Right lobe of liver (tissue), 4 donors: ENCODE measurements around the gene SLC49A3.

Experiments
- POLR2A ChIP-seq: fragments of 450-650 bp; IDR thresholded peaks from one replicate; pipeline ENCODE4 v1.6.1; 2017; ENCODE audit warnings: antibody characterized with exemption, mild to moderate bottlenecking
- TF ChIP-seq, protein P1 (sequence below), 4 donors: fragments of 200-600 bp in 3 of 4; fragments of 450-650 bp in 1 of 4; IDR thresholded peaks; one replicate each; pipeline versions ENCODE4 v1.5.1 to v1.8.0; 2016 to 2022; ENCODE audit warnings: antibody characterized with exemption in 4 of 4, mild to moderate bottlenecking in 2 of 4
- donor health status: DM: no; HTN: no; CAD: no.
- donor health status: DM: no; HTN: no; CAD: no.
- donor health status: DM: no; HTN: yes; CAD: no.

GRCh38 chr4:726235-726787 is 37.4 kb upstream of the SLC49A3 start:
- TF ChIP-seq, protein P1, sequence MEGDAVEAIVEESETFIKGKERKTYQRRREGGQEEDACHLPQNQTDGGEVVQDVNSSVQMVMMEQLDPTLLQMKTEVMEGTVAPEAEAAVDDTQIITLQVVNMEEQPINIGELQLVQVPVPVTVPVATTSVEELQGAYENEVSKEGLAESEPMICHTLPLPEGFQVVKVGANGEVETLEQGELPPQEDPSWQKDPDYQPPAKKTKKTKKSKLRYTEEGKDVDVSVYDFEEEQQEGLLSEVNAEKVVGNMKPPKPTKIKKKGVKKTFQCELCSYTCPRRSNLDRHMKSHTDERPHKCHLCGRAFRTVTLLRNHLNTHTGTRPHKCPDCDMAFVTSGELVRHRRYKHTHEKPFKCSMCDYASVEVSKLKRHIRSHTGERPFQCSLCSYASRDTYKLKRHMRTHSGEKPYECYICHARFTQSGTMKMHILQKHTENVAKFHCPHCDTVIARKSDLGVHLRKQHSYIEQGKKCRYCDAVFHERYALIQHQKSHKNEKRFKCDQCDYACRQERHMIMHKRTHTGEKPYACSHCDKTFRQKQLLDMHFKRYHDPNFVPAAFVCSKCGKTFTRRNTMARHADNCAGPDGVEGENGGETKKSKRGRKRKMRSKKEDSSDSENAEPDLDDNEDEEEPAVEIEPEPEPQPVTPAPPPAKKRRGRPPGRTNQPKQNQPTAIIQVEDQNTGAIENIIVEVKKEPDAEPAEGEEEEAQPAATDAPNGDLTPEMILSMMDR (IDR thresholded peaks at IDR 0.05), result no peak
- TF ChIP-seq POLR2A, result no peak
